GM13976 (cell line): ENCODE data around the gene ZNRF4.

Experiments used
- DNase-seq: peaks from one replicate; pipeline ENCODE4 v3.0.0; 2012; ENCODE audit warnings: low spot score
- CTCF ChIP-seq: IDR thresholded peaks from 2 replicates; pipeline ENCODE4 v1.5.1; 2012; ENCODE audit warnings: borderline replicate concordance, mild to moderate bottlenecking; ENCODE audit not compliant: insufficient read depth; ENCODE audit errors: extremely low read depth, missing control alignments, control extremely low read depth
- in situ Hi-C: fragments of 300-500 bp; cut with MboI; formaldehyde crosslinking; loops from one replicate; pipeline ENCODE4 v1.12.0; 2022; ENCODE audit warnings: low sequenced_read_pairs, mixed read lengths, inconsistent platforms; ENCODE audit not compliant: unreplicated experiment

The ZNRF4 gene

GRCh38 chr19:5443723-5444122 lies 11.5 kb upstream of the ZNRF4 start:
- in situ Hi-C loops = no loop called here
- DNase-seq = no peak
- TF ChIP-seq CTCF = no peak

DNA sequence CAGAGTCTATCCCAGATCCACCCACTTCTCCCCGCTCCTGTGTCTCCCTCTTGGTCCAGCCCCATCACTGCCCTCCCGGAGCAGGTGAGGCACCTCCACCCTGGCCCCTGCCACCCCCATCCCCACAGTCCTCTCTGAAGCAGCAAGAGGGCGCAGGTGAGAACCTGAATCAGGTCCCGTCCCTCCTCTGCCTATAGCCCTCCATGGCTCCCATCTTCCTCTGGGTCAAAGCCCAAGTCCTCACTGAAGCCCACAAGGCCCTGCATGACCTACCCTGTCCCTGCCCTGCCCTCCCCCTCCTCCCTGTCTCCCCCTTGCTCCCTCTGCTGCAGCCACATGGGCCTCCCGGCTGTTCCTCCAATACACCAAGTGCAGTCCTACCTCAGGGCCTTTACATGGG lies 10.8 kb upstream of the ZNRF4 start:
- in situ Hi-C loops = no loop called here
- DNase-seq = no peak
- no peak for TF ChIP-seq CTCF

GRCh38 chr19:5445071-5445470 lies 10.1 kb upstream of the ZNRF4 start:
- in situ Hi-C loops = no loop called here
- no peak for TF ChIP-seq CTCF
- DNase-seq = no peak

- no peak for DNase-seq
- in situ Hi-C loops = no loop called here
- no peak for TF ChIP-seq CTCF
These were observed 9.6 kb upstream of the ZNRF4 start for GRCh38 chr19:5445561-5446055.

DNA sequence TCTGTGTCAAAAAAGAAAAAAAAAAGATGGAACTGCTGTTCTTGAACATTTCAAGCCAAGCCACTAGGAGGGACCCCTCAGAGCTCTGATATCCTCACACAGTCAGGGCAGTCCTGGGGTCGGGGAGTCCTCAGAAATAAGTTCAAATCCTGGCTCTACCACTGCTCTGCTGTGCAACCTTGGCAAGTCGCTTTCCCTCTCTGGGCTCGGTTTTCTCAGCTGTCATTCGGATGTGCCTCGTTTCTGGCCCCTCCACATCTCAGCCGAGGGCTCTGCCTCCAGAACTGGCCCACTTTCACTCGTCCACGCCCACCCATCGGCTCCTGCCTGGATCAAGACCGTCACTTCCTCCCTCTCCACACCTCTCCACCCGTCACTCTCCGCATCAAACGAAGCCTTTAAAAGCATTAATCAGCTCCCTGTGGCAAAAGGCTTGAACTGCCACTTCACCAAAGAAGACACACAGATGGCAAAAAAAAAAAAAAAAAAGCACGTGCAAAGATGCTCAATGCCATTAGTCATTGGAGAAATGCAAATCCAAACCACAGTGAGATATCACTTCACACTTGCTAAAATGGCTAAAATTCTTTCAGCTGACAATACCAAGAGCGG lies 7.4 kb upstream of the ZNRF4 start:
- in situ Hi-C loops = no loop called here
- no peak for TF ChIP-seq CTCF
- DNase-seq = no peak

DNA sequence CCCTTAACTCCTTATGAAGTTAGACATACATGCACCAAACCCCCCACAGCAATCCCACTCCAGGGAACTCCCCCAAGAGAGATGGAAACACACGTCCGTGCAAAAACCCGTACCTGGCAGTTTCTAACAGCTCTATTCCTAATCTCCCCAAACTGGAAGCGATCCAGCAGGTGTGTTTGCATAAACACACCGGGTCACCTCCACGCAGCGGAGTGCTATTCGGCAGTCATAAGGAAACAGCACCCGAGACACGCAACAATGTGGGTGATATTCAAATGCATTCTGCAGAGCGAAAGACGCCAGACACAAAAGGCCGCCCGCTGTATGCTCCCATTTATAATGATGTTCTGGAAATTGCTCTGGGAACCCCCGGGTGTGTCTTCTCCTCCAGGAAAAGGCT lies 6.8 kb upstream of the ZNRF4 start:
- TF ChIP-seq CTCF = no peak
- no peak for DNase-seq
- in situ Hi-C loops = no loop called here
